Glomerular visceral epithelial cell (primary cell): ENCODE data around the gene RALGAPB.
A peak's percentile ranks its signal among the peaks of the same experiment; 100 is the strongest.
"Not testable (repeated sequence)": the region's sequence is repeated elsewhere in the genome, so short reads cannot be mapped to it uniquely, and the experiment has no call there.

Source experiments
- DNase-seq: peaks from one replicate; pipeline ENCODE4 v3.0.0-alpha.2; 2016; ENCODE audit errors: extremely low spot score

RALGAPB gene

GRCh38 chr20:38497246-38497935, 24.7 kb downstream of the RALGAPB start:
- no peak for DNase-seq

GRCh38 chr20:38498909-38499308, 26.3 kb downstream of the RALGAPB start:
- peak; percentile 18 for DNase-seq

GRCh38 chr20:38499366-38499765, 26.7 kb downstream of the RALGAPB start:
- peak; percentile 36 for DNase-seq

DNA sequence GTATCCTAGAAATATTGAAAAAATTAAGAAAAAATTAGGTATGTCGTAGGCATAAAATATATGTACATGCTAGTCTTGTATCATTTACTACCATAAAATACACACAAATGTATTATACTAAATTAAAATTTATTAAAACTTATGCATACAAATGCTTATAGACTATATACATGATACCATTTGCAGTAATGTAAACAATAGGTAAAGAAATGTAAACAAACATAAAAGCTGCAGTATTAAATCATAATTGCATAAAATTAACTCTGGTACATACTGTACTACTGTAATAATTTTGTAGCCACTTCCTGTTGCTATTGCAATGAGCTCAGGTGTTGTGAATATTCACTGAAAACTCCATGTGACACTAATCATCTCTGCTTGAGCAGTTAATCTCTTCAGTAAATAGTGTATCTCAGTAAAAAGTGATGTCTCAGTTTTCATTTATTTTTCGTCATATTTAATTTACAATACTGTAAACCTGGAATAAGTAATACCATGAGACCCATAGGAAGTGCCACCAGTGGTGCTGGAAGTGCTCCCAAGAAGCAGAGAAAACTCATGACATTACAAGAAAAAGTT, 29.3 kb downstream of the RALGAPB start:
- DNase-seq = no peak

DNA sequence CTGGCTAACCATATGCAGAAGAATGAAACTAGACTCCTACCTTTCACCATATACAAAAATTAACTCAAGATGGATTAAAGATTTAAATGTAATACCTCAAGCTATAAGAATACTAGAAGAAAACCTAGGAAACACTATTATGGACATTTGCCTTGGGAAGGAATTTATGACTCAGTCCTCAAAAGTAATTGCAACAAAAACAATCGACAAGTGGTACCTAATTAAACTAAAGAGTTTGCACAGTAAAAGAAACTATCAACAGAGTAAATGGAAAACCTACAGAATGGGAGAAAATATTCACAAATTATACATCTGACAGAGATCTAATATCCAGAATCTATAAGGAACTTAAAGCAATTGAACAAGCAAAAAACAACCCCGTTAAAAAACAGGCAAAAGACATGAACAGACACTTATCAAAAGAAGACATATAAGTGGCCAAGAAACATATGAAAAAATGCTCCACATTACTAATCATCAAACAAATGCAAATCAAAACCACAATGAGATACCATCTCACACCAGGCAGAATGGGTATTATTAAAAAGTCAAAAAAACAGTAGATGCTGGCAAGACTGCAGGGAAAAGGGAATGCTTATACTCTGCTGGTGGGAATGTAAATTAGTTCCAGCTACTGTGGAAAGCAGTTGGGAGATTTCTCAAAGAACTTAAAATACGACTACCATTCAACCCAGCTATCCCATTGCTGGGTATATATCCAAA, 31.9 kb downstream of the RALGAPB start:
- no peak for DNase-seq

DNA sequence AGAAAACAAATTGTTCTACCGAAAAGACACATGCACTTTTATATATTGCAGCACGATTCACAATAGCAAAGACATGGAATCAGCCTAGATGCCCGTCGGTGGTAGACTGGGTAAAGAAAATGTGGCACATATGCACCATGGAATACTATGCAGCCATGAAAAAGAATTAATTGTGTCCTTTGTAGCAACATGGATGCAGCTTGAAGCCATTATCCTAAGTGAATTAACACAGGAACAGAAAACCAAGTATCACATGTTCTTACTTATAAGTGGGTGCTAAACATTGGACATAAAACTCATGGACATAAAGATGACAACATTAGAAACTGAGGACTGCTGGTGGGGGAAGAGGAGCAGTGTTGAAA, 32.4 kb downstream of the RALGAPB start:
- no peak for DNase-seq

GRCh38 chr20:38511726-38512125, 39.1 kb downstream of the RALGAPB start:
- not testable (repeated sequence) for DNase-seq

DNA sequence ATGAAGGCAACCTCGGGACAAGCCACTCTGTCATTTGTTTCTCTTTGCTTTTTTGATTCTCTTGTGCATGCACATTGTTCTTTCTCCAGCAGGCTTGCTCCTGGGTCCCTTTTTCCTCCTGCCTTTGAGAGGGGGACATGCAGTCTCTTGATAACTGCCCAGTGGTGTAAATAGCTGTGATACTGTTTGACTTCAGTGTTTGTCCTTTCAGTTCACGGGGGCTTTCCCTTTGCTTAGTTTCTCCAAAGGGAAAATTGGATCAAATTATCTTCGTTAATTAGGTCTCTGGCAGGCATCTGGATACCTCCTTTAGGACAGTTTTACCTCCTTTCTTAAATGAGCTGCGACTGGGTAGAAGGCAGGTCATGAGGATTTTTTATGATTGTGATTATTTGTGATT, 41.5 kb downstream of the RALGAPB start:
- DNase-seq = no peak

- no peak for DNase-seq
Measured at GRCh38 chr20:38514947-38515346, 42.3 kb downstream of the RALGAPB start.

- DNase-seq = no peak
Measured at GRCh38 chr20:38515631-38516030, 43.0 kb downstream of the RALGAPB start.

DNA sequence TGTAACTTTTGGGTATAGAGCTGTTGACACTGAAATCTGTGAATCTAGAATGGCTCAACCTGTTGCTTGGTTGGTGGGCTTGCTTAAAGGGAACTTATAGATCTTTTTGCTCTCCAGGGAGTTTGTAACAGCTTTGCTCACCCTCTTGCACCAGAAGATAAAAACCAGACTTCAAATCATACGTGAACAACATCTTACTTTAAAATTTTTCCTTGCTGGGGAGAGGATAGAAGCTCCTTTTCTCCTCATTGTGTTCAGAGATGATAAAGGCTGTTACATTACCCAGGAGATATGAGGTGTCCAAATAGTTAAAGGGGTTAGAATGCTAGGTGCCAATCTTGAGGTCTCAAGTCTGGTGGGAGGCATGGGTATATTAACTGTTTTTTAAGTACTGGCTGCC, 46.8 kb downstream of the RALGAPB start:
- no peak for DNase-seq

DNA sequence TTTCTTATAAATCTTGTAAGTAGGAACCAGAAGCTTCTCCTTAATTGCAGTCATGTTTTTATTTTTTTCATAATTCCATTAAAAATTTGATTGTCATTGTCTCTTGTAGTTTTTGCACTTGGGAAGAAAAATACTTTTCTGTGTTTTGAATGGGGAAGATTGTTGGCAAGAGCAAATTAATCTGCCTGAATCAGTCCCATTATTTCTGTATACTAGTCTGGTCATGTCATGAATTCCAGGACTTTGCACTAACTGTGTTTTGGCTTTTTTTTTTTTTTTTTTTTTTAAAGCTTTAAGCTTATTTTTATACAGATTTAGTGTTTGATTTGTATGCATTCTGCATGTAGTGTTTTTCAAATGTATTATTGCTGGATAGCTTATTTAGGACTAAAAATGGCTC, 47.6 kb downstream of the RALGAPB start:
- no peak for DNase-seq

- DNase-seq = no peak
Measured at GRCh38 chr20:38523697-38524096, 51.1 kb downstream of the RALGAPB start.

GRCh38 chr20:38528167-38528566, 55.5 kb downstream of the RALGAPB start:
- DNase-seq = no peak

- no peak for DNase-seq
Measured at GRCh38 chr20:38531021-38531420, 58.4 kb downstream of the RALGAPB start.

DNA sequence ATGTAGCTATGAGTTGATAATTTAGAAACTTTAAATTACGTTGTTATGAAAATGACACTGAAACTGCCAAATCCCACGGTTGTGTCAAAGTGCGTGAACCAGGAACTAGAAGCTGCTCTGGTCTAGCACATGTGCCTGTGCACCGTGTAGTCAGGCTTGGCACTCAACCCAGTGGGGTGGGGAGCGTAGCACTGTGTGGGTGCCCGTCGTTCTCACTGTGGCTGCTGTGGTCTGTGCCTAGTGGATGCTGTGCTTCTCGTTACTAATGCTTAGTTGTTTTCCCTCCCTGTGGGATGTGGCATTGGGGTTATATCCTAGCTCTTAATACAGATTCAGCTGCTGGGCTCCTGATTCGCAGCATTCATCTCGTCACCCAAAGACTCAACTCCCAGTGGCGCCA, 62.1 kb downstream of the RALGAPB start:
- DNase-seq = no peak

GRCh38 chr20:38536310-38536709, 63.7 kb downstream of the RALGAPB start:
- DNase-seq = no peak

DNA sequence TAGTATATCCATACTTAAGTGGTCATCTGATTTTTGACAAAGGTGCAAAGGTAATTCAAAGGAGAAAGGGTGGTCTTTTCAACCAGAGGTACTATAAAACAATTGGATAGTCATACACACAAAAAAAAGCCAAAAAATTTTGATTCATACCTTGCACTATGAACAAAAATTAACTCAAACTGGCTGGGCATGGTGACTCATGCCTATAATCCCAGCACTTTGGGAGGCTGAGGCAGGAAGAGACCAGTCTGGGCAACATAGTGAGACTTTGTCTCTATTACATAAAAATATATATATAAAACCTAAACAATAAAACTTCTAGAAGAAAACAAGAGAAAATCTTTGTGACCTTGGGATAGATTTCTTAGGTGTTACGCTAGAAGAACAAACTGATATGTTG, 64.5 kb downstream of the RALGAPB start:
- no peak for DNase-seq

GRCh38 chr20:38538789-38539188, 66.1 kb downstream of the RALGAPB start:
- DNase-seq = no peak

GRCh38 chr20:38543014-38543906, 70.6 kb downstream of the RALGAPB start:
- no peak for DNase-seq

DNA sequence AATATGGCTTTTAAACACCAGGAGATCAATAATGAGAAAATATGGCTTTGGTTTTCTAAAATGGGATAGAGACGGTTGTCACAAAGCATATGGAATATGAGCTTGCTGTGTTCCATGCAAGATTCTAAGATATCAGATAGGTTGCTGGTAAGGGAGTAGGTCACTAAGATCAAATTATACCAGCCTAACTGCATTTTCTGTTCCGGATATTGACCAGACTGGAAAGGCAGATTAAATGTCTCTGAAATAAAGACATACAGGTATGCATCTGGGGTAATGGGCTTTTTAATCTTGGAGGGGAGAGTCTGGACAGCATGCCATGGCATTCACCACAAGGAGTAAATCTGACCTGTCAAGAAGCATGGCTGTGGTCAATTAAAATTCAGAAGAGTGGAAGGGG, 73.1 kb downstream of the RALGAPB start:
- DNase-seq = no peak
